Stimulated activated CD4-positive, alpha-beta T cell treated with anti-CD3 and anti-CD28 coated beads, Interleukin-1b, Interleukin-23, amount 100 ng/mL, for 1 hour (primary cell): ENCODE data around the gene KMT2E.
A peak's percentile ranks its signal among the peaks of the same experiment; 100 is the strongest.
"Not testable (repeated sequence)": the region's sequence is repeated elsewhere in the genome, so short reads cannot be mapped to it uniquely, and the experiment has no call there.

Experiments used
- DNase-seq, 2 donors: peaks; one replicate each; pipeline ENCODE4 v3.0.0-alpha.2; 2020; ENCODE audit warnings: low read depth in 2 of 2

KMT2E gene

GRCh38 chr7:104982308-104983075, 31.5 kb upstream of the KMT2E start:
- no peak for DNase-seq

- no peak for DNase-seq
Measured at GRCh38 chr7:104983076-104983577, 30.9 kb upstream of the KMT2E start.

GRCh38 chr7:104983578-104984539, 30.1 kb upstream of the KMT2E start:
- DNase-seq, result peak; percentile 56

- DNase-seq, result no peak
Measured at GRCh38 chr7:104984585-104985258, 29.3 kb upstream of the KMT2E start.

GRCh38 chr7:104985259-104985617, 28.8 kb upstream of the KMT2E start:
- DNase-seq, result no peak

- DNase-seq, result no peak
Measured at GRCh38 chr7:104986628-104987259, 27.3 kb upstream of the KMT2E start.

GRCh38 chr7:104987403-104987802, 26.6 kb upstream of the KMT2E start:
- DNase-seq, result not testable (repeated sequence)

GRCh38 chr7:104990983-104991382, 23.0 kb upstream of the KMT2E start:
- no peak for DNase-seq

GRCh38 chr7:104992306-104992705, 21.7 kb upstream of the KMT2E start:
- no peak for DNase-seq

GRCh38 chr7:104993217-104993862, 20.7 kb upstream of the KMT2E start:
- no peak for DNase-seq

GRCh38 chr7:104998040-104998752, 15.8 kb upstream of the KMT2E start:
- DNase-seq, result no peak

- DNase-seq, result no peak
Measured at GRCh38 chr7:105000200-105000599, 13.8 kb upstream of the KMT2E start.

- no peak for DNase-seq
Measured at GRCh38 chr7:105000927-105001336, 13.1 kb upstream of the KMT2E start.

- DNase-seq, result no peak
Measured at GRCh38 chr7:105001652-105002184, 12.3 kb upstream of the KMT2E start.

- DNase-seq, result no peak
Measured at GRCh38 chr7:105003275-105003674, 10.7 kb upstream of the KMT2E start.

GRCh38 chr7:105003872-105004510, 10.0 kb upstream of the KMT2E start:
- DNase-seq, result no peak

- DNase-seq, result not testable (repeated sequence)
Measured at GRCh38 chr7:105005006-105005405, 9.0 kb upstream of the KMT2E start.

- not testable (repeated sequence) for DNase-seq
Measured at GRCh38 chr7:105005486-105005885, 8.5 kb upstream of the KMT2E start.

- DNase-seq, result no peak
Measured at GRCh38 chr7:105006367-105007136, 7.5 kb upstream of the KMT2E start.
